ENCODE measurements around the gene SCFD2.

SCFD2 gene

DNA sequence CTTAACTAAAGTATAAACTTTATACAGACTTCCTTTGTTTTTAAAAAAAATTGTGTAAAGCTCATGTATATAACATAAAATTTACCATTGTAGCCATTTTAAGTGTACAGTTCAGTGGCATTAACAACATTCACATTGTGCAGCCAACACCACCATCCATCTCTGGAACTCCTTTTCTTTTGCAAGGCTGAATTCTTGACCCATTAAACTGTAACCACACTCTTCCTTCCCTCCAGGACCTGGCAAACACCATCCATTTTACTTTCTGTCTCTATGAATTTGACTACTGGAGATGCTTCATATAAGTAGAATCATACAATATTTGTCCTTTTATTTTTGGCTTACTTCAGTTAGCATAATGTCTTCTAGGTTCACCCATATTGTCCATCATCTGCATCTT, 399.1 kb downstream of the SCFD2 start:
- TF ChIP-seq ELF4 (IDR thresholded peaks at IDR 0.05) (no peak), SUZ12 (IDR thresholded peaks at IDR 0.05) (no peak), ARNT (IDR thresholded peaks at IDR 0.05) (no peak), FOXM1 (IDR thresholded peaks at IDR 0.05; ENCODE audit: borderline replicate concordance) (no peak), CTBP1 (IDR thresholded peaks at IDR 0.05; ENCODE audit: borderline replicate concordance) (no peak), TARDBP (IDR thresholded peaks at IDR 0.05) (no peak), PKNOX1 (IDR thresholded peaks at IDR 0.05) (no peak), HDGF (IDR thresholded peaks at IDR 0.05; ENCODE audit: borderline replicate concordance) (no peak), L3MBTL2 (conservative IDR thresholded peaks at IDR 0.05) (no peak), FOXK2 (IDR thresholded peaks at IDR 0.05) (no peak), ZNF384 (IDR thresholded peaks at IDR 0.05) (no peak), SP1 (IDR thresholded peaks at IDR 0.05) (no peak), NFRKB (IDR thresholded peaks at IDR 0.05) (no peak), FOXA1 (IDR thresholded peaks at IDR 0.05) (no peak)
- DNase-seq (ENCODE audit: extremely low spot score) = no peak
- POLR2A ChIA-PET = no interaction called here
- CTCF ChIA-PET = no interaction called here

DNA sequence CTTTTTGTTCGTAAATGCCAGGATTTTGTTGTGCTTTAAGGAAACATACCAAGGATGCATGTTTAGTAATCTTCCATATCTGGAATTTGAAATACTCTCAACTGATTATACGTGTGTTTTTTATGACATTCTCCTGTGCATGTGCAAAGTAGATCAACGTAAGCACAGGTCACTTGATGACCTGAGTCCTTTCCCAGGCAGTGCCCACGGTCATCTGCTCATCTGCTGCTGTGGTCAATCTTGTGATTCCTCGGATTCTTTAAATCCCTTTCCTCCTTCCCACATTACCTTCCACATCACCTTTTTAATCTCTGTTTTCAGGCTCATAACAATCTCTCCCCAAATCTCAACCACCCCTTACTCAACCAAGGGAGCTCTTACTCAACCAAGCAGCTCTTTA, 399.7 kb downstream of the SCFD2 start:
- TF ChIP-seq PKNOX1 (IDR thresholded peaks at IDR 0.05) = no peak
- no peak for TF ChIP-seq SUZ12 (IDR thresholded peaks at IDR 0.05)
- TF ChIP-seq FOXK2 (IDR thresholded peaks at IDR 0.05) = no peak
- POLR2A ChIA-PET = no interaction called here
- CTCF ChIA-PET = no interaction called here
- no peak for DNase-seq (ENCODE audit: extremely low spot score)

DNA sequence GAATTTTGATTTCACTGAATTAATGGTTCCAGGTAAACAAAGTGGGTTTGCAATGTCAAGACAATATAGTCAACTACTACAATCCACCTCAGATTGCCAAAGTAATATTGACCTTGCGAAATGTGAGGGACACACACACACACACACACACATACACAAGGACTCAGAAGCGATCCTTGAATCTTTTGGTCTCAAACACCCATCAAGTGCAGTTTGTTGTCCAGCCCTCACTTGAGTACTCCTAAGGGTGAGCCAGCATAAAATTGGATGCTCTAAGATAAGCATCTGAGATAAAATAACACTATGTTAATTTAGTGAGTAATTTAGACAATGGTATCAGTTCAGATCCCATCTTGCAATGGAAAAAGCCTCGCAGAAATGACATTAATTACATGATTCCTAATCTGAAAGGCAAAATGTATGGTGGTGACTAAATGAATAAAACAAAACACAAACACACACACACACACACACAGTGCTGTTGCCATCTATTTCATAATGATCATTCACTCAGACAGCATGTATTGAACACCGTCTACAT, 401.2 kb downstream of the SCFD2 start:
- DNase-seq (ENCODE audit: extremely low spot score) = no peak
- POLR2A ChIA-PET = no interaction called here
- CTCF ChIA-PET = no interaction called here
- no peak for TF ChIP-seq ARNT (IDR thresholded peaks at IDR 0.05)
- no peak for TF ChIP-seq SP1 (IDR thresholded peaks at IDR 0.05)
- no peak for TF ChIP-seq L3MBTL2 (conservative IDR thresholded peaks at IDR 0.05)
- TF ChIP-seq LEF1 (IDR thresholded peaks at IDR 0.05; ENCODE audit: borderline replicate concordance) = no peak
- no peak for TF ChIP-seq NFRKB (IDR thresholded peaks at IDR 0.05)
- no peak for TF ChIP-seq SUZ12 (IDR thresholded peaks at IDR 0.05)
- TF ChIP-seq PKNOX1 (IDR thresholded peaks at IDR 0.05) = no peak
- TF ChIP-seq FOXA1 (IDR thresholded peaks at IDR 0.05) = no peak
- TF ChIP-seq FOXM1 (IDR thresholded peaks at IDR 0.05; ENCODE audit: borderline replicate concordance) = no peak
- no peak for TF ChIP-seq TARDBP (IDR thresholded peaks at IDR 0.05)
- TF ChIP-seq BHLHE40 (IDR thresholded peaks at IDR 0.05; ENCODE audit: borderline replicate concordance) = no peak
- TF ChIP-seq CTBP1 (IDR thresholded peaks at IDR 0.05; ENCODE audit: borderline replicate concordance) = no peak

DNA sequence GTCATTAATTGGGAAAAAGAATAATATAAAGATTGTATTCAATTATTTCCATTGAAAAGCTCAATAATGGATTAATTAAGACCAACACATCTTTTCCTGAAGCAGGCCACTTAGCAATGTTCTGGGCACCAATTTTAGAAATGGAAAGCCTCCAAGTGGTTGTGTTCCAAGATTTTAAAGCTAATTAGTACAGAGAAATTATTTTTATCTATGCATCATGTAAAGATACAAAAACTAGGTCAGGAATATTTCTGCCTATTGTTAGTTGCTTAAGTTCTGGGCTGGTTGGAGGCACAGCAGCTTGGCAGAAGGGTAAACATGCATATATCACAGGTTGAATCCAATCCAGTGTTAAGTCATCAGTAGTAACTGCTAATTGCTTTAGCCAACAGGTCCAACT, 401.9 kb downstream of the SCFD2 start:
- CTCF ChIA-PET = no interaction called here
- POLR2A ChIA-PET = no interaction called here
- TF ChIP-seq PKNOX1 (IDR thresholded peaks at IDR 0.05) = no peak
- TF ChIP-seq L3MBTL2 (conservative IDR thresholded peaks at IDR 0.05) = no peak
- no peak for TF ChIP-seq ELF4 (IDR thresholded peaks at IDR 0.05)
- no peak for TF ChIP-seq SUZ12 (IDR thresholded peaks at IDR 0.05)
- no peak for TF ChIP-seq SP1 (IDR thresholded peaks at IDR 0.05)
- TF ChIP-seq FOXK2 (IDR thresholded peaks at IDR 0.05) = no peak
- no peak for TF ChIP-seq LEF1 (IDR thresholded peaks at IDR 0.05; ENCODE audit: borderline replicate concordance)
- no peak for TF ChIP-seq ARNT (IDR thresholded peaks at IDR 0.05)
- TF ChIP-seq BHLHE40 (IDR thresholded peaks at IDR 0.05; ENCODE audit: borderline replicate concordance) = no peak
- TF ChIP-seq CTBP1 (IDR thresholded peaks at IDR 0.05; ENCODE audit: borderline replicate concordance) = no peak
- TF ChIP-seq NFRKB (IDR thresholded peaks at IDR 0.05) = no peak
- no peak for TF ChIP-seq FOXA1 (IDR thresholded peaks at IDR 0.05)
- no peak for TF ChIP-seq HDGF (IDR thresholded peaks at IDR 0.05; ENCODE audit: borderline replicate concordance)
- DNase-seq (ENCODE audit: extremely low spot score) = no peak

DNA sequence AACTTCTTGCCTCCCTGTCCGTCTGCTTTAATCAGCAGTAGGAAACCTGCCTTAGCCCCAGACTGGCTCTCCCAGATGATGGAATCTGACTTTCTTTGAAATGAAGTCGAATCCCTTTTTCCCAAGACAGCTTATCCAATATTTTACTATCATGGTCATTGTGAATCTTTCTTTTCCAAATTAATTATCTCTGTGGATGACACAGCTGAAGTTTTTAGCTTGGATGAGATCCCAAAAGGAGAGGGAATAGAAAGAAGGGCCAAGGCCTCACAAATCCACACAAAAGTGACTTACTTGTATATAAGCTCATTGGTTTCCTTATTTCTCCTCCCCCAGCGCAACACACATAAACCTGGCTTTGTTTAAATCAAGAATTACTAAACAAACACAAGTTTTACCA, 403.1 kb downstream of the SCFD2 start:
- CTCF ChIA-PET = interaction anchor here (0.7 kb wide), 1 partner anchor 20 kb away, joined by 5 read pairs; no protein-coding TSS in a partner anchor
- no peak for DNase-seq (ENCODE audit: extremely low spot score)
- TF ChIP-seq L3MBTL2 (conservative IDR thresholded peaks at IDR 0.05) (no peak), TARDBP (IDR thresholded peaks at IDR 0.05) (no peak)
- POLR2A ChIA-PET = no interaction called here

DNA sequence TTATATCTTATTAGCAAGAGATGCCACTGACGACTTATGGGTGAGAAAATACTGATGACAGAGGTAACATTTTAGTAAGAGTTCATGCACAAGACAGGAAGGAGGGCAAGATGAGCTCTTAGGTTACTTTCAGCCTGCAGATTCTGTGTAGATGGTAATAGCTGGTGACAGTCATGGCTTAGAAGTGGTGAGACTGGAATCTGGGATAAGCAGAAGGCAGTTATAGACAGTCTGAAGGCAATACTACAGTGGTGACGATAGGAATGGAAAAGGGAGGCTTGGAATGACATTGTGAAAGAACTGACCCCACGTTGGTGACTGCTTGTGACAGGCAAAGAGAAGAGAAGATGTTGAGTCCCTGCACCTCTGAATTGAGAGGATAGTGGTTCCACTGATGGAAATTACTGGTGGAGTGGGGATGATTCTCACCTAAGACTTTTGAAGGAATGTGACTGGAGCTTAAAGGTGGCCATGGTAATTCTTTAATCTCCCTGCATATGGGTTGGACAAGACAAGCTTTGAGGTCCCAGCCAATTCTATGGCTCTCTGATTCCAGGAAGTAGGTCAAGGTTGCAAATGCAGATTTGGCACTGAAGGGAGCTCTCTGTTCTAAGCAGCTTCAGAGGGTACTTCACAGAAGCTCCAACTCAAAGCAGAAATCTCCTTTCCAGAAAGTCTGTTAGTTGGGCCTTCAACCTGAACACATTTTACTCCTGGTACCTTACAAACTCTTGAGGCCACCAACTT, 404.0 kb downstream of the SCFD2 start:
- CTCF ChIA-PET = interaction anchor here (0.5 to 0.6 kb wide), 2 partner anchors 18 to 50 kb away, joined by 3 read pairs; no protein-coding TSS in a partner anchor
- TF ChIP-seq L3MBTL2 (conservative IDR thresholded peaks at IDR 0.05) (no peak), ARNT (IDR thresholded peaks at IDR 0.05) (no peak), ZNF384 (IDR thresholded peaks at IDR 0.05) (no peak), FOXM1 (IDR thresholded peaks at IDR 0.05; ENCODE audit: borderline replicate concordance) (no peak), ELF4 (IDR thresholded peaks at IDR 0.05) (no peak), LEF1 (IDR thresholded peaks at IDR 0.05; ENCODE audit: borderline replicate concordance) (no peak), SUZ12 (IDR thresholded peaks at IDR 0.05) (no peak), NFRKB (IDR thresholded peaks at IDR 0.05) (no peak), FOXA1 (IDR thresholded peaks at IDR 0.05) (no peak), CTBP1 (IDR thresholded peaks at IDR 0.05; ENCODE audit: borderline replicate concordance) (no peak), TARDBP (IDR thresholded peaks at IDR 0.05) (no peak)
- DNase-seq (ENCODE audit: extremely low spot score) = no peak
- POLR2A ChIA-PET = no interaction called here
